OCI-M2 (cell line): ENCODE data around the gene ACER3.
"Not testable (repeated sequence)": the region's sequence is repeated elsewhere in the genome, so short reads cannot be mapped to it uniquely, and the experiment has no call there.

Experiments
- DNase-seq: peaks from one replicate; lab custom pipeline; 2025; ENCODE audit not compliant: unreplicated experiment; lab: John Stamatoyannopoulos, UW

ACER3 gene

GRCh38 chr11:76872959-76873827 is 12.5 kb downstream of the ACER3 start:
- DNase-seq: no peak

- no peak for DNase-seq
Measured at GRCh38 chr11:76878014-76878413, 17.3 kb downstream of the ACER3 start.

GRCh38 chr11:76880314-76880713 is 19.6 kb downstream of the ACER3 start:
- DNase-seq: no peak

- no peak for DNase-seq
Measured at GRCh38 chr11:76880956-76881355, 20.2 kb downstream of the ACER3 start.

- no peak for DNase-seq
Measured at GRCh38 chr11:76885390-76886097, 24.8 kb downstream of the ACER3 start.

- DNase-seq: no peak
Measured at GRCh38 chr11:76888989-76889388, 28.3 kb downstream of the ACER3 start.

- no peak for DNase-seq
Measured at GRCh38 chr11:76889411-76889975, 28.8 kb downstream of the ACER3 start.

GRCh38 chr11:76890329-76890728 is 29.6 kb downstream of the ACER3 start:
- DNase-seq: no peak

GRCh38 chr11:76891285-76891684 is 30.6 kb downstream of the ACER3 start:
- DNase-seq: no peak

- no peak for DNase-seq
Measured at GRCh38 chr11:76891793-76892192, 31.1 kb downstream of the ACER3 start.

- no peak for DNase-seq
Measured at GRCh38 chr11:76892306-76892705, 31.6 kb downstream of the ACER3 start.

- no peak for DNase-seq
Measured at GRCh38 chr11:76897233-76897632, 36.5 kb downstream of the ACER3 start.

GRCh38 chr11:76901144-76901543 is 40.4 kb downstream of the ACER3 start:
- no peak for DNase-seq

- DNase-seq: not testable (repeated sequence)
Measured at GRCh38 chr11:76901622-76902021, 40.9 kb downstream of the ACER3 start.

- DNase-seq: no peak
Measured at GRCh38 chr11:76902121-76903014, 41.6 kb downstream of the ACER3 start.

- no peak for DNase-seq
Measured at GRCh38 chr11:76903325-76903724, 42.6 kb downstream of the ACER3 start.

- DNase-seq: no peak
Measured at GRCh38 chr11:76910620-76911414, 50.1 kb downstream of the ACER3 start.

GRCh38 chr11:76911415-76911808 is 50.7 kb downstream of the ACER3 start:
- DNase-seq: no peak

GRCh38 chr11:76916712-76917111 is 56.0 kb downstream of the ACER3 start:
- DNase-seq: no peak

GRCh38 chr11:76918941-76919386 is 58.2 kb downstream of the ACER3 start:
- DNase-seq: no peak
